ENCODE data around the gene MOB3A. TPM values are rescaled to one million over a fixed set of nuclear protein-coding genes. Genes with fewer than 3 reads are reported as not detected.
A peak's percentile ranks its signal among the peaks of the same experiment; 100 is the strongest.
"Not testable (repeated sequence)": the region's sequence is repeated elsewhere in the genome, so short reads cannot be mapped to it uniquely, and the experiment has no call there.

MOB3A gene
- total and polyA plus RNA-seq, 2 of the 8 experiments (the other 6 are each of a cell fraction or from before 2014, with no cell fraction given), result 9.2 to 9.6 TPM

DNA sequence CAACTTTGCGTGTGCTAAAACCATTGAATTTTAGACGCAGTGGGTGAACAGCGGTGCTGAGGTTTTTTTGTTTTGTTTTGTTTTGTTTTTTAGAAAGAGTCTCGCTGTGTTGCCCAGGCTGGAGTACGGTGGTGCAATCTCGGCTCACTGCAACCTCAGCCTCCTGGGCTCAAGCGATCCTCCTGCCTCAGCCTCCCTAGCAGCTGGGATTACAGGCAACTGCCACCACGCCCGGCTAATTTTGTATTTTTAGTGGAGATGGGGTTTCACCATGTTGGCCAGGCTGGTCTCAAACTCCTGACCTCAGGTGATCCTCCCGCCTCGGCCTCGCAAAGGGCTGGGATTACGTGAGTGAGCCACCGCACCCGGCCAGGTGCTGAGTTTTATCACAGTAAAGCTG, 61.9 kb downstream of the MOB3A start:
- Histone ChIP-seq H3K4me2 (ENCODE audit: insufficient read depth in 1 of 2, low read depth in 2 of 2, low read length in 2 of 2) (peak overlapping the region in 1 of 2 experiments; percentile 31; a peak in 2 of 4 replicates), H2BK5ac (ENCODE audit: low read depth, low read length) (peak overlapping the region; percentile 18; the same call in 1 of the 2 replicates), H4K8ac (ENCODE audit: extremely low read depth, insufficient read depth, low read length) (peak overlapping the region; percentile 66; the same call in 1 of the 2 replicates), H3K4me3 (ENCODE audit: extremely low read depth in 1 of 4, insufficient read depth in 2 of 4, low read depth in 3 of 4, low read length in 4 of 4) (peak overlapping the region in 2 of 4 experiments; percentile 15 to 27; a peak in 1 of 8 replicates)
- not testable (repeated sequence) for H3K9ac ChIP-seq (replicated peaks in 1 of 4; ENCODE audit: extremely low read depth in 1 of 4, low read depth in 3 of 4, low read length in 3 of 4); H3K23me2 ChIP-seq (ENCODE audit: low read depth, low read length); H3K4ac ChIP-seq (replicated peaks; ENCODE audit: insufficient read length, low read depth, low read length); H2BK15ac ChIP-seq (ENCODE audit: low read length); H2BK12ac ChIP-seq (ENCODE audit: low read depth, low read length); H4K91ac ChIP-seq (replicated peaks; ENCODE audit: insufficient read length, low read length); H2BK120ac ChIP-seq (replicated peaks; ENCODE audit: low read depth, low read length); H3K79me1 ChIP-seq (ENCODE audit: low read depth, low read length); H3K18ac ChIP-seq (ENCODE audit: extremely low read depth, low read length); H3K23ac ChIP-seq (ENCODE audit: insufficient read length); H3K9me3 ChIP-seq (ENCODE audit: insufficient read depth in 2 of 2, low read depth in 1 of 2, low read length in 1 of 2); H2BK20ac ChIP-seq (ENCODE audit: low read length); H3K36me3 ChIP-seq (ENCODE audit: control insufficient read depth in 2 of 4, insufficient read depth in 4 of 4, low read length in 3 of 4); H4K20me1 ChIP-seq (replicated peaks in 1 of 2; ENCODE audit: control insufficient read depth in 1 of 2, insufficient read depth in 2 of 2, low read length in 2 of 2); H3K56ac ChIP-seq (replicated peaks; ENCODE audit: insufficient read length, low read depth, low read length); H3K4me1 ChIP-seq (replicated peaks in 1 of 4; ENCODE audit: control insufficient read depth in 3 of 4, insufficient read depth in 4 of 4, low read length in 3 of 4); H3K27me3 ChIP-seq (replicated peaks in 1 of 4; ENCODE audit: control insufficient read depth in 3 of 4, extremely low read depth in 1 of 4, insufficient read depth in 3 of 4, low read length in 3 of 4); DNase-seq (ENCODE audit: low read depth in 1 of 2, low spot score in 2 of 2); FAIRE-seq; H3K79me2 ChIP-seq (ENCODE audit: control insufficient read depth in 1 of 2, insufficient read depth in 2 of 2, low read length in 2 of 2); H4K5ac ChIP-seq (ENCODE audit: insufficient read length, low read depth, low read length); H2AFZ ChIP-seq (ENCODE audit: low read length); H2AK5ac ChIP-seq (ENCODE audit: low read depth, low read length); H3K27ac ChIP-seq (ENCODE audit: low read depth, low read length); H3K14ac ChIP-seq (ENCODE audit: insufficient read length)
- ChIA-PET POLR2A (ENCODE audit: partially characterized antibody) (interaction anchor here (0.7 to 27.5 kb wide), 8 partner anchors 8 to 61 kb away, joined by 3 to 524 read pairs (median 4); partner anchors contain the start of gene MKNK2), CTCF (ENCODE audit: partially characterized antibody) (interaction anchor here (0.8 to 1.7 kb wide), 9 partner anchors 11 to 88 kb away, joined by 3 to 6 read pairs (median 4); no protein-coding TSS in a partner anchor)
- 96% methylated on average over 14 of the region's 15 CpGs; no CpG with 5 or more reads in 1 of the 2 experiments for WGBS, 2 experiments (ENCODE audit: extremely low coverage in 1 of 2, insufficient coverage in 1 of 2, insufficient read length in 1 of 2, insufficient replicate concordance in 2 of 2, low coverage in 1 of 2, low lambda C conversion rate in 2 of 2, missing lambda C conversion rate in 1 of 2)

All from H1 (cell line).